Measurements from ENCODE around the gene CCZ1. TPM values are rescaled to one million over a fixed set of nuclear protein-coding genes. Genes with fewer than 3 reads are reported as not detected.
"Not testable (repeated sequence)": the region's sequence is repeated elsewhere in the genome, so short reads cannot be mapped to it uniquely, and the experiment has no call there.

CCZ1 gene
- total and polyA plus RNA-seq, 2 of the 13 experiments (the other 11 are each of a cell fraction or from before 2014, with no cell fraction given), result 19.1 to 66.7 TPM

GRCh38 chr7:5868928-5869341 lies 29.6 kb upstream of the CCZ1 start (continued):
- TF ChIP-seq ZNF12 (CRISPR knock-in tag; IDR thresholded peaks at IDR 0.05), result peak; percentile 95
- TF ChIP-seq ADNP (CRISPR knock-in tag; IDR thresholded peaks at IDR 0.05), result peak; percentile 67; the same call in 1 of the 2 replicates
- TF ChIP-seq GABPA (IDR thresholded peaks at IDR 0.05; ENCODE audit: low read depth, low read length); FOXA1 (IDR thresholded peaks at IDR 0.05): not testable (repeated sequence)
- TF ChIP-seq GABPA (CRISPR knock-in tag; IDR thresholded peaks at IDR 0.05; ENCODE audit: low read depth), result 0 out of 2 replicates have a peak, but pooled peaks have one; percentile 21
- peak; percentile 16 for TF ChIP-seq FOXA1 (CRISPR knock-in tag; IDR thresholded peaks at IDR 0.05)
- TF ChIP-seq ATF3 (CRISPR knock-in tag; IDR thresholded peaks at IDR 0.05), result peak; percentile 86
- TF ChIP-seq FOXP1 (IDR thresholded peaks at IDR 0.05), result peak; percentile 35; the same call in 1 of the 2 replicates
- TF ChIP-seq FOXP1 (CRISPR knock-in tag; IDR thresholded peaks at IDR 0.05), result peak; percentile 66
- peak; percentile 74 for TF ChIP-seq CTCF (CRISPR knock-in tag; IDR thresholded peaks at IDR 0.05)
- TF ChIP-seq ZNF232 (CRISPR knock-in tag; IDR thresholded peaks at IDR 0.05; ENCODE audit: borderline replicate concordance), result 0 out of 2 replicates have a peak, but pooled peaks have one; percentile 13
- peak; percentile 54; the same call in 1 of the 2 replicates for TF ChIP-seq MEF2D (CRISPR knock-in tag; IDR thresholded peaks at IDR 0.05)
- 0 out of 2 replicates have a peak, but pooled peaks have one; percentile 10 for TF ChIP-seq GATAD1 (CRISPR knock-in tag; IDR thresholded peaks at IDR 0.05)
- 0 out of 2 replicates have a peak, but pooled peaks have one; percentile 39 for TF ChIP-seq ZNF710 (CRISPR knock-in tag; IDR thresholded peaks at IDR 0.05; ENCODE audit: borderline replicate concordance)
- TF ChIP-seq CBX5 (CRISPR knock-in tag; IDR thresholded peaks at IDR 0.05; ENCODE audit: borderline replicate concordance), result 0 out of 2 replicates have a peak, but pooled peaks have one; percentile 45
- 0 out of 2 replicates have a peak, but pooled peaks have one; percentile 23 for TF ChIP-seq ZFP91 (CRISPR knock-in tag; IDR thresholded peaks at IDR 0.05; ENCODE audit: borderline replicate concordance)
- 0 out of 2 replicates have a peak, but pooled peaks have one; percentile 70 for TF ChIP-seq ZNF775 (CRISPR knock-in tag; IDR thresholded peaks at IDR 0.05; ENCODE audit: borderline replicate concordance)
- peak; percentile 98 for TF ChIP-seq JUN (CRISPR knock-in tag; IDR thresholded peaks at IDR 0.05)
- peak; percentile 67 for TF ChIP-seq POGZ (CRISPR knock-in tag; IDR thresholded peaks at IDR 0.05)
- peak; percentile 25; the same call in 1 of the 2 replicates for TF ChIP-seq ETV5 (CRISPR knock-in tag; IDR thresholded peaks at IDR 0.05; ENCODE audit: borderline replicate concordance)
- peak; percentile 79 for TF ChIP-seq HNF4A (CRISPR knock-in tag; IDR thresholded peaks at IDR 0.05)
- peak; percentile 53; the same call in 1 of the 2 replicates for TF ChIP-seq NR2C2 (CRISPR knock-in tag; IDR thresholded peaks at IDR 0.05; ENCODE audit: borderline replicate concordance)
